A549 (cell line): ENCODE data around the gene NPPA. TPM values are rescaled to one million over a fixed set of nuclear protein-coding genes. Genes with fewer than 3 reads are reported as not detected.

Source experiments
- ATAC-seq, 2 experiments: fragments of 200-7000 bp in 1 of 2; fragments of >200 bp in 1 of 2; cut with Nextera tagmentation in 1 of 2; cut with Tn5 transposase in 1 of 2; 3 replicates each; pipeline versions ENCODE4 v1.8.0 to v1.9.1; 2018 to 2020; ENCODE audit warnings: mild to moderate bottlenecking in 1 of 2, moderate library complexity in 1 of 2
- CTCF ChIA-PET: fragments of 300-600 bp; sonication (Branson Sonifier 250); formaldehyde crosslinking; extraction: SDS; loops from one replicate; lab custom pipeline; 2021; ENCODE audit warnings: antibody characterized with exemption, inconsistent platforms; lab: Yijun Ruan, JAX
- POLR2A ChIA-PET: fragments of 350-600 bp; formaldehyde crosslinking; extraction: SDS; loops from one replicate; lab custom pipeline; 2021; ENCODE audit warnings: antibody characterized with exemption, inconsistent platforms; lab: Yijun Ruan, JAX
- DNase-seq, 2 experiments: peaks; one replicate each; pipeline versions ENCODE4 v3.0.0 to v3.0.0-alpha.2; 2011 to 2016; ENCODE audit warnings: low read depth in 1 of 2, low spot score in 1 of 2
- FAIRE-seq: peaks from 2 replicates; lab custom pipeline; 2011; peaks lifted over from hg19 to GRCh38; lab: Jason Lieb, UNC
- H3K27ac ChIP-seq, 2 experiments: fragments of >200 bp; sonication (Bioruptor Twin); formaldehyde crosslinking; 3 replicates each; pipeline ENCODE4 v1.5.1; 2016 to 2017
- H3K4me1 ChIP-seq: fragments of >200 bp; sonication (Bioruptor Twin); formaldehyde crosslinking; 3 replicates; pipeline ENCODE4 v1.6.1; 2016
- H3K4me2 ChIP-seq: fragments of >200 bp; sonication (Bioruptor Twin); formaldehyde crosslinking; 3 replicates; pipeline ENCODE4 v1.6.1; 2016
- H3K4me3 ChIP-seq: fragments of >200 bp; sonication (Bioruptor Twin); formaldehyde crosslinking; 3 replicates; pipeline ENCODE4 v1.5.1; 2016
- H3K9me3 ChIP-seq: fragments of >200 bp; sonication (Bioruptor Twin); formaldehyde crosslinking; 3 replicates; pipeline ENCODE4 v1.6.1; 2016
- BHLHE40 ChIP-seq: IDR thresholded peaks from 2 replicates; pipeline ENCODE4 v1.6.1; 2012; ENCODE audit warnings: low read depth, low read length, inconsistent platforms
- CBX2 ChIP-seq: fragments of 200-600 bp; sonication (generic); IDR thresholded peaks from 2 replicates; pipeline ENCODE4 v1.6.1; 2016; ENCODE audit warnings: low read depth, mild to moderate bottlenecking, borderline replicate concordance
- CHD2 ChIP-seq: fragments of 150-350 bp; IDR thresholded peaks from 2 replicates; pipeline ENCODE4 v1.6.1; 2014; ENCODE audit warnings: low read length; ENCODE audit not compliant: partially characterized antibody
- CHD4 ChIP-seq: fragments of 200-600 bp; sonication (generic); IDR thresholded peaks from 2 replicates; pipeline ENCODE4 v1.6.1; 2016; ENCODE audit warnings: antibody characterized with exemption, mild to moderate bottlenecking, borderline replicate concordance
- E2F6 ChIP-seq: IDR thresholded peaks from 2 replicates; pipeline ENCODE4 v1.6.1; 2012; ENCODE audit warnings: low read depth, borderline replicate concordance
- EHMT2 ChIP-seq: fragments of 200-600 bp; sonication (generic); IDR thresholded peaks from 2 replicates; pipeline ENCODE4 v1.6.1; 2016; ENCODE audit warnings: antibody characterized with exemption, low read depth, mild to moderate bottlenecking, moderate library complexity
- ESRRA ChIP-seq: fragments of 150-350 bp; IDR thresholded peaks from 2 replicates; pipeline ENCODE4 v1.6.1; 2014; ENCODE audit warnings: mild to moderate bottlenecking, low read length, borderline replicate concordance
- FOSL2 ChIP-seq, 2 experiments: fragments of 450-650 bp in 1 of 2; fragments of >200 bp in 1 of 2; sonication (Bioruptor Twin) in 1 of 2; formaldehyde crosslinking; IDR thresholded peaks; 2 replicates each; pipeline versions ENCODE4 v1.5.0 to v1.6.1; 2016 to 2020; ENCODE audit warnings: mild to moderate bottlenecking in 1 of 2, moderate library complexity in 1 of 2
- FOXS1 ChIP-seq: fragments of 250-450 bp; sonication (Bioruptor Pico); IDR thresholded peaks from 2 replicates; pipeline ENCODE4 v1.5.0; 2020; ENCODE audit warnings: mild to moderate bottlenecking, moderate library complexity
- HDAC2 ChIP-seq: fragments of 200-600 bp; sonication (generic); IDR thresholded peaks from 2 replicates; pipeline ENCODE4 v1.6.1; 2016
- HOXB13 ChIP-seq: fragments of 250-450 bp; sonication (Bioruptor Pico); IDR thresholded peaks from 2 replicates; pipeline ENCODE4 v1.5.0; 2020; ENCODE audit warnings: low read depth, mild to moderate bottlenecking, moderate library complexity
- HOXB5 ChIP-seq: fragments of 250-450 bp; sonication (Bioruptor Pico); IDR thresholded peaks from 2 replicates; pipeline ENCODE4 v1.5.0; 2020; ENCODE audit warnings: mild to moderate bottlenecking, moderate library complexity
- JUN ChIP-seq, 2 experiments: fragments of >200 bp; sonication (Bioruptor Twin); formaldehyde crosslinking; IDR thresholded peaks; 2 replicates in 1 of 2; 3 replicates in 1 of 2; pipeline ENCODE4 v1.6.1; 2016 to 2017
- KDM5A ChIP-seq: fragments of 200-600 bp; sonication (generic); IDR thresholded peaks from 2 replicates; pipeline ENCODE4 v1.6.1; 2016; ENCODE audit warnings: antibody characterized with exemption, mild to moderate bottlenecking
- MAFK ChIP-seq: fragments of 450-650 bp; IDR thresholded peaks from 2 replicates; pipeline ENCODE4 v1.6.1; 2014; ENCODE audit not compliant: partially characterized antibody
- MAZ ChIP-seq: fragments of 150-350 bp; IDR thresholded peaks from 2 replicates; pipeline ENCODE4 v1.6.1; 2014; ENCODE audit warnings: antibody characterized with exemption, low read depth, low read length, borderline replicate concordance
- NFE2L2 ChIP-seq: fragments of 150-350 bp; conservative IDR thresholded peaks from 2 replicates; pipeline ENCODE4 v1.6.1; 2014; ENCODE audit warnings: low read length
- NPAS2 ChIP-seq: fragments of 250-450 bp; sonication (Bioruptor Pico); IDR thresholded peaks from 2 replicates; pipeline ENCODE4 v1.8.0; 2022; ENCODE audit warnings: mild to moderate bottlenecking, moderate library complexity, borderline replicate concordance
- POLR2A ChIP-seq: IDR thresholded peaks from 2 replicates; pipeline ENCODE4 v1.6.1; 2012; ENCODE audit warnings: mild to moderate bottlenecking, low read length
- POLR2AphosphoS2 ChIP-seq: conservative IDR thresholded peaks from 2 replicates; pipeline ENCODE4 v1.6.1; 2012; ENCODE audit warnings: low read length, improper control_type of control experiment, inconsistent platforms
- RFX5 ChIP-seq: fragments of 450-650 bp; IDR thresholded peaks from 2 replicates; pipeline ENCODE4 v1.7.1; 2014; ENCODE audit warnings: antibody characterized with exemption, mild to moderate bottlenecking, moderate library complexity
- RNF2 ChIP-seq: fragments of 200-600 bp; sonication (generic); IDR thresholded peaks from 2 replicates; pipeline ENCODE4 v1.6.1; 2016; ENCODE audit warnings: low read depth, mild to moderate bottlenecking, antibody characterized with exemption, moderate library complexity, borderline replicate concordance
- TFCP2L1 ChIP-seq: fragments of 250-450 bp; sonication (Bioruptor Pico); IDR thresholded peaks from 2 replicates; pipeline ENCODE4 v1.5.0; 2021; ENCODE audit warnings: mild to moderate bottlenecking
- ZFP36 ChIP-seq: fragments of 450-650 bp; IDR thresholded peaks from 2 replicates; pipeline ENCODE4 v1.6.1; 2014; ENCODE audit warnings: borderline replicate concordance; ENCODE audit not compliant: partially characterized antibody
- ZNF302 ChIP-seq: fragments of 250-450 bp; sonication (Bioruptor Pico); IDR thresholded peaks from 2 replicates; pipeline ENCODE4 v1.9.0; 2021; ENCODE audit warnings: inconsistent platforms, mild to moderate bottlenecking, moderate library complexity
- WGBS: methylation state at CpG from one replicate; pipeline ENCODE4 v1.1.6; 2017; ENCODE audit errors: missing lambda C conversion rate; 5-methylcytosine and 5-hydroxymethylcytosine counted together
- polyA plus RNA-seq, 4 experiments: library from polyadenylated mRNA; depleted of rRNA in 3 of 4; stranded (reverse); fragments of >200 nt; fragmentation: RNase III in 1 of 4; extraction: RNeasy Plus Mini Kit Qiagen cat#74134 plus additional on column Dnase treatment in 1 of 4; gene quantifications; 2 replicates in 3 of 4; 3 replicates in 1 of 4; pipeline ENCODE4 v1.2.3, GENCODE V29; 2011 to 2017
- TF ChIP-seq, protein P1 (sequence below): IDR thresholded peaks from 2 replicates; pipeline ENCODE4 v1.6.1; 2012

Gene NPPA
- polyA plus RNA-seq, 2 of the 4 experiments (the other 2 are of a cell fraction) = not detected

- TF ChIP-seq HOXB5 (CRISPR knock-in tag) (no peak), MAFK (no peak), RNF2 (no peak), BHLHE40 (no peak), CHD4 (no peak), HDAC2 (no peak), CBX2 (no peak), ZNF302 (no peak), JUN (IDR thresholded peaks at IDR 0.05) (no peak), FOXS1 (CRISPR knock-in tag) (no peak), NPAS2 (no peak), ZFP36 (no peak), EHMT2 (no peak), RFX5 (no peak)
- no peak overlapping the region for H3K27ac ChIP-seq
- WGBS = 93% methylated on average over 7 of the region's 7 CpGs
- ChIA-PET POLR2A (no interaction called here), CTCF (interaction anchor here (2.5 kb wide), 1 partner anchor 13 kb away, joined by 13 read pairs; no protein-coding TSS in a partner anchor)
- H3K4me3 ChIP-seq = no peak overlapping the region
- no peaks in the 10 kb centered on the region for H3K9me3 ChIP-seq
- H3K4me1 ChIP-seq = no peaks in the 10 kb centered on the region
- H3K4me2 ChIP-seq = no peak overlapping the region
- FAIRE-seq (no peak), DNase-seq (no peak), ATAC-seq (no peak)
Measured at GRCh38 chr1:11825131-11825530, 22.5 kb downstream of the NPPA start.

DNA sequence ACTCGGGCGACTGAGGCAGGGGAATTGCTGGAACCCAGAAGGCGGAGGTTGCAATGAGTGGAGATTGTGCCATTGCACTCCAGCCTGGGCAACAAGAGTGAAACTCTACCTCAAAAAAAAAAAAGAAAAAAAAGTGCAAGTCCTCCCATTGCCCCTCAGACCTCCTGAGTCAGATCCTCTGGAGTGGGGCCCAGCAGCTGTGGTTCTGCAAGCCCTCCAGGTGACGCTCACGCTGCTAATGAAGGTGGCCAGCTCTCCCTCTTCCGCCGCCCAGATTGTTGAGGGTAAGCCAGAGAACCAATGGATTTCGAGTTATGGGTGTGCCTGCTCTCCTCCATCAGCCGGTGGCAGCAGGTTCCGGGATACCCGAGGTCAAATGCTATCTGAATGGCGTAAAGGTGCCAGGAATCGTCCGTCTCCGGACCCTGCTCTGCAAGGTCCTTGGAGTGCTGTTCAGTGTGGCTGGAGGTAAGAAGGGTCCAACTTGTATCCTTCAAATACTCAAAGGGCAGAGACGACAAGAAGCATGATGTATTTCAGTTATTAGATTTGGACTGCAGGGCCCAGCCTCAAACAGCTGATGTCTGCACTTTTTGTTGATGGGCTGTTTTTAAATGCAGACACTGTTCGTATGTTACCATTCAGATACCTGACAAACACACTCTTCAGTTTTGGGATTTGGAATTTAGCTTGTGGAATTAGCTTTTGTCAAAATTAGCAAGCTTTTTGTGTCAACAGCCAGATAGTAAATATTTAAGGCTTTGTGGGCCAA, 24.0 kb downstream of the NPPA start:
- WGBS = 89% methylated on average over 17 of the region's 17 CpGs
- ATAC-seq (no peak), FAIRE-seq (no peak), DNase-seq (no peak)
- TF ChIP-seq MAZ = no peak
- peak; percentile 65 for TF ChIP-seq MAFK
- ChIA-PET CTCF (interaction anchor here (0.5 to 2.5 kb wide), 3 partner anchors 14 to 31 kb away, joined by 3 to 13 read pairs (median 3); no protein-coding TSS in a partner anchor), POLR2A (interaction anchor here (0.8 kb wide), 1 partner anchor 17 kb away, joined by 3 read pairs; the partner anchor contains the start of genes CLCN6 and MTHFR)
- Histone ChIP-seq H3K4me2 (no peak overlapping the region), H3K9me3 (no peaks in the 10 kb centered on the region), H3K4me1 (no peaks in the 10 kb centered on the region), H3K27ac (no peak overlapping the region), H3K4me3 (no peak overlapping the region)

- Histone ChIP-seq H3K27ac (no peak overlapping the region), H3K9me3 (no peaks in the 10 kb centered on the region), H3K4me2 (no peak overlapping the region), H3K4me1 (no peaks in the 10 kb centered on the region), H3K4me3 (no peak overlapping the region)
- TF ChIP-seq NPAS2 (no peak), HOXB13 (CRISPR knock-in tag) (no peak), MAFK (no peak), ZNF302 (no peak), FOSL2 (IDR thresholded peaks at IDR 0.05) (no peak), FOSL2 (CRISPR knock-in tag; IDR thresholded peaks at IDR 0.05) (no peak), NFE2L2 (no peak), TFCP2L1 (no peak), CHD2 (no peak), ESRRA (no peak), MAZ (no peak), POLR2A (no peak), POLR2AphosphoS2 (no peak), CHD4 (no peak), KDM5A (no peak), HDAC2 (no peak), E2F6 (no peak)
- TF ChIP-seq, protein P1, sequence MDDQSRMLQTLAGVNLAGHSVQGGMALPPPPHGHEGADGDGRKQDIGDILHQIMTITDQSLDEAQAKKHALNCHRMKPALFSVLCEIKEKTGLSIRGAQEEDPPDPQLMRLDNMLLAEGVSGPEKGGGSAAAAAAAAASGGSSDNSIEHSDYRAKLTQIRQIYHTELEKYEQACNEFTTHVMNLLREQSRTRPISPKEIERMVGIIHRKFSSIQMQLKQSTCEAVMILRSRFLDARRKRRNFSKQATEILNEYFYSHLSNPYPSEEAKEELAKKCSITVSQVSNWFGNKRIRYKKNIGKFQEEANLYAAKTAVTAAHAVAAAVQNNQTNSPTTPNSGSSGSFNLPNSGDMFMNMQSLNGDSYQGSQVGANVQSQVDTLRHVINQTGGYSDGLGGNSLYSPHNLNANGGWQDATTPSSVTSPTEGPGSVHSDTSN = no peak
- ChIA-PET POLR2A (interaction anchor here (0.6 kb wide), 1 partner anchor 16 kb away, joined by 5 read pairs; the partner anchor contains the start of genes CLCN6 and MTHFR), CTCF (interaction anchor here (1.5 kb wide), 1 partner anchor 15 kb away, joined by 3 read pairs; no protein-coding TSS in a partner anchor)
- DNase-seq (no peak), FAIRE-seq (no peak), ATAC-seq (no peak)
- 85% methylated on average over 3 of the region's 3 CpGs for WGBS
Measured at GRCh38 chr1:11822091-11822490, 25.5 kb downstream of the NPPA start.
